AG04449 (cell line): Measurements from ENCODE around the gene ARPC5.
A peak's percentile ranks its signal among the peaks of the same experiment; 100 is the strongest.

ENCODE experiments used
- CTCF ChIA-PET: fragments of 350-600 bp; formaldehyde crosslinking; extraction: SDS; loops from one replicate; lab custom pipeline; 2021; ENCODE audit warnings: antibody characterized with exemption; lab: Yijun Ruan, JAX
- POLR2A ChIA-PET: fragments of 400-600, 350-600 bp; formaldehyde crosslinking; extraction: SDS; loops from one replicate; lab custom pipeline; 2020; ENCODE audit warnings: antibody characterized with exemption, inconsistent platforms; lab: Yijun Ruan, JAX
- DNase-seq: peaks from one replicate; pipeline ENCODE4 v3.0.0-alpha.2; 2010; ENCODE audit warnings: low read depth, low spot score
- H3K4me3 ChIP-seq: 2 replicates; pipeline ENCODE4 v1.5.1; 2011; ENCODE audit warnings: low read depth, mild to moderate bottlenecking, control low read depth, low read length
- TF ChIP-seq, protein P1 (sequence below): IDR thresholded peaks from one replicate; pipeline ENCODE4 v1.5.1; 2011; ENCODE audit warnings: mild to moderate bottlenecking, moderate library complexity, low read length, control low read depth, inconsistent platforms; ENCODE audit not compliant: insufficient read depth; ENCODE audit errors: missing control alignments

ARPC5 gene

DNA sequence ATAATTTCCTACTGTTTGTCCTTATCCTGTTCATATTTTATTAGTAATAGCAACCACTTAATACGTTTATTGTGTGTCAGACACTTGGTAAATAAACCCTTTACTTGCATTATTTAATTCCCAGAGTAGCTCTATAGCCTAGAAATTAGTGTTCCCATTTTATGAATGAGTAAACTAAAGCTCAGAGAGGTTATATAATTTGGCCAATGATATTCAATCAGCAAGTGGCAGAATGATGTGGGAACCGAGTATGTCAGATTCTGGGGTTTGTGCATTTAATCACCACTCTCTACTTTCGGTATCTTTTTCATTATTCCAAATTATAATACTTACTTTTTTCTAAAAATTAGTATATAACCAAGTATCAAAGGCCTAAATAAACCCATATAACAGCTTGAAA lies 6.6 kb upstream of the ARPC5 start:
- ChIA-PET CTCF (interaction anchor here (1.0 kb wide), 1 partner anchor 13 kb away, joined by 4 read pairs; no protein-coding TSS in a partner anchor), POLR2A (no interaction called here)
- H3K4me3 ChIP-seq = no peak overlapping the region
- DNase-seq = no peak
- TF ChIP-seq, protein P1, sequence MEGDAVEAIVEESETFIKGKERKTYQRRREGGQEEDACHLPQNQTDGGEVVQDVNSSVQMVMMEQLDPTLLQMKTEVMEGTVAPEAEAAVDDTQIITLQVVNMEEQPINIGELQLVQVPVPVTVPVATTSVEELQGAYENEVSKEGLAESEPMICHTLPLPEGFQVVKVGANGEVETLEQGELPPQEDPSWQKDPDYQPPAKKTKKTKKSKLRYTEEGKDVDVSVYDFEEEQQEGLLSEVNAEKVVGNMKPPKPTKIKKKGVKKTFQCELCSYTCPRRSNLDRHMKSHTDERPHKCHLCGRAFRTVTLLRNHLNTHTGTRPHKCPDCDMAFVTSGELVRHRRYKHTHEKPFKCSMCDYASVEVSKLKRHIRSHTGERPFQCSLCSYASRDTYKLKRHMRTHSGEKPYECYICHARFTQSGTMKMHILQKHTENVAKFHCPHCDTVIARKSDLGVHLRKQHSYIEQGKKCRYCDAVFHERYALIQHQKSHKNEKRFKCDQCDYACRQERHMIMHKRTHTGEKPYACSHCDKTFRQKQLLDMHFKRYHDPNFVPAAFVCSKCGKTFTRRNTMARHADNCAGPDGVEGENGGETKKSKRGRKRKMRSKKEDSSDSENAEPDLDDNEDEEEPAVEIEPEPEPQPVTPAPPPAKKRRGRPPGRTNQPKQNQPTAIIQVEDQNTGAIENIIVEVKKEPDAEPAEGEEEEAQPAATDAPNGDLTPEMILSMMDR = no peak

DNA sequence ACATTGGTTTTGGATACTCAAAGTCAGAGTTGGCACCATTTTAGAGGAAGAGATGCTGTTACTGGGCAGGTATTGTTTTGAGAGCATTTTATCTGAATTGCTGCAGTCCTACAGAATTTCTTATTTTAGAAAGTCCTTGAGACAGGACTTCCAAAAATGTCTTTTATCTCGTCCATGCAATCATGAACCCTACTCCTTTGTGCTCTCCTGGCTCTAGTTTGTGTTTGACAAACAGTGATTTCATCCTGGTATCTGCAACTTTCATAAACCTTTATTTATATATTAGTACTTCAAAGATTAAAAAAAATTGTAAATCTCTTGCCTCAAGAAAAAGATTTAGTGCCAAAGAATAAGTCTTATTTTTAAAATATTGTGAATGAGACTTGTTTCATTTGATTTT lies 4.6 kb upstream of the ARPC5 start:
- TF ChIP-seq, protein P1 = no peak
- ChIA-PET CTCF (interaction anchor here (1.3 kb wide), 1 partner anchor 276 kb away, joined by 3 read pairs; no protein-coding TSS in a partner anchor), POLR2A (no interaction called here)
- no peak for DNase-seq
- H3K4me3 ChIP-seq = no peak overlapping the region

DNA sequence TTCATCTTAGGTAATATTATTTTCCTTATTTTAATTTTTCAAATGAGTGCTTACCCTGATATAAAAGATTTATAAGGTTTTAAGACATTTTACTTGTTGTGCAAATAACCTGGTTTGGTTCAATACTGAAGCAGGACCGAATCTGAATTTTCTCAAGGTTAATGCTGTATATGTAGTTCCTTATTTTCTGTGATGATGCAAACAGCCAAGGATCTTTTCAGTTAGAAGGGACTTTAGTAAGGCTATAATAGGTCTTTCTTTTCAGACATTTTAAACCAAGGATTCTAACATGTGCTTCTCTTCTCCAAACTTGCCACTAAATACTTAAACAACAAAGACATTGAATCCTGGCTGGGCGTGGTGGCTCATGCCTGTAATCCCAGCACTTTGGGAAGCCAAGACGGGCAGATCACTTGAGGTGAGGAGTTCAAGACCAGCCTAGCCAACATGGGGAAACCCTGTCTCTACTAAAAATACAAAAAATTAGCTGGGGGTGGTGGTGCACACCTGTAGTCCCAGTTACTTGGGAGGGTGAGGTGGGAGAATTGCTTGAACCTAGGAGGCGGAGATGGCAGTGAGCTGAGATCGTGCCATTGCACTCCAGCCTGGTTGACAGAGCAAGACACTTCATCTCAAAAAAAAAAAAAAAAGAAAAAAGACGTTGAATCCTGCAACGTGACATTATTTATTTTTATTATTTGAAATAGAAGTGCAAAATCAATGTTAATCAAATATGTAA lies 3.2 kb upstream of the ARPC5 start:
- TF ChIP-seq, protein P1 = no peak
- ChIA-PET CTCF (interaction anchor here (0.8 to 2.2 kb wide), 5 partner anchors 12 to 277 kb away, joined by 4 to 15 read pairs (median 6); no protein-coding TSS in a partner anchor), POLR2A (no interaction called here)
- H3K4me3 ChIP-seq = no peak overlapping the region
- DNase-seq = no peak

DNA sequence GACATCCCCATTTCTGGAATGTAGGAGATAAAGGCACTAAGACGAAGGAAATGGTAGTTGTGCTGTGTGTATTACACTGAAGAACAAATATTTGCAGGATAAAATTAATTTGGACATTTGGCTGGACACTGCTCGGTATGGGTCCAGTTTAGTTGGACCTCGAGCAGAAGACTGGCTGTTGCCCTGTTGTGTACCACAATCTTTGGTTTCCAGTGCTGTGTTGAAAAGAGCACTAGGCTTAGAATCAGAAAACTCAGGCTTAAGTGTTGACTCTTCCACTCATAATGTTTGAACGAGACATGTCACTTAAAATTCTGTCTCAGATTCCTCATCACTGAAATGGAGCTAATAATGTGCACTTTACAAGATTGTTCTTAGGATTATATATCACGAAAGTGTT lies 1.2 kb upstream of the ARPC5 start:
- ChIA-PET CTCF (interaction anchor here (1.0 to 2.2 kb wide), 4 partner anchors 10 to 279 kb away, joined by 3 to 15 read pairs (median 8); no protein-coding TSS in a partner anchor), POLR2A (no interaction called here)
- TF ChIP-seq, protein P1 = no peak
- no peak for DNase-seq
- peak overlapping the region; percentile 85 for H3K4me3 ChIP-seq

DNA sequence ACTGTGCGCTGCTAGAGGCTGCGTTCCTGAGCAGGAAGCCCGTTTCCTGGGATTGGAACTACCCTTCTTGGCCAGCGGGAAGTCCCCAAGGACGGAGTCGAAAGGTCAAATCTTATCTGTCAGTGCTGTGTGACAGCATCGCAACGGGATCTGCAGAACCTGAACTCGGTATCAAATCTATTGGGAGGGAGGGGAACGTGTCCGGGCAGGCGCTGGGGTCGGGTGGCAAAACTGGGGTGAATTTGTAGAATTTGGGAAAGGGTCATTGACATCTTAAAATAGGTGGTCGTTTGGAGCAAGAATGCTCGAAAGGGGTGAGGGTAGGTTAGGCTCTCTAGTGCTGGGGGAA lies 725 bp upstream of the ARPC5 start:
- no peak for DNase-seq
- POLR2A ChIA-PET = no interaction called here
- H3K4me3 ChIP-seq = peak overlapping the region; percentile 85
- TF ChIP-seq, protein P1 = no peak
- CTCF ChIA-PET = interaction anchor here (2.1 to 2.2 kb wide), 2 partner anchors 19 to 279 kb away, joined by 11 to 15 read pairs; no protein-coding TSS in a partner anchor

DNA sequence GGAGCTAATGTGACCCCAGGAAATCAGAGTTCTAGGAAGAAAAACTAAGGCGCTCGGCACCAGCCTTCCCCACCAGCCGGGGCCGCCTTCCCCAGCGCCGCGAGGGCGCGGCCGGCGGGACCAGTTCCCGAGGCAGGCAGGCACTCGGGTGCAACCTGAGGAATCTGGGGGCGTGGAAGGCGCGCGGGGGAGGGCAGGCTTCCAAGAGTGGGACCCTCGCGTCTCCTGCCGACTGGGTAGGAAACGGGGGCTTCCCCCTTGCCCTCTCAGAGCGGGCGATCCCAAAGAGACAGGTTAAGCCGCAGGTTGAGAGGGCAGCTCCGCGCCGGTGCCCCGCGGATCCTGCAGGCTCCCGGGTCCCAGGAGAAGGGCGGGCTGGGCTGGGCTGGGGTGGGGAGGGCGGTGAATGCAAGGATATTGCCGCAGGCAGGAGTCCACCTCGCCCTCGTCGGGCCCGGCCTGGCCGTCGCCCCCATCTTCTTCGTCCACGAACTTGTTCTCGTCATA lies 431 bp downstream of the ARPC5 start:
- peak overlapping the region; percentile 84 for H3K4me3 ChIP-seq
- TF ChIP-seq, protein P1 = no peak
- CTCF ChIA-PET = interaction anchor here (1.5 to 2.3 kb wide), 2 partner anchors 20 to 281 kb away, joined by 10 to 18 read pairs; no protein-coding TSS in a partner anchor
- POLR2A ChIA-PET = interaction anchor here (1.3 kb wide), 1 partner anchor 9 kb away, joined by 3 read pairs; no protein-coding TSS in a partner anchor
- no peak for DNase-seq
